ENCODE data around the gene HOXB9.

DNA sequence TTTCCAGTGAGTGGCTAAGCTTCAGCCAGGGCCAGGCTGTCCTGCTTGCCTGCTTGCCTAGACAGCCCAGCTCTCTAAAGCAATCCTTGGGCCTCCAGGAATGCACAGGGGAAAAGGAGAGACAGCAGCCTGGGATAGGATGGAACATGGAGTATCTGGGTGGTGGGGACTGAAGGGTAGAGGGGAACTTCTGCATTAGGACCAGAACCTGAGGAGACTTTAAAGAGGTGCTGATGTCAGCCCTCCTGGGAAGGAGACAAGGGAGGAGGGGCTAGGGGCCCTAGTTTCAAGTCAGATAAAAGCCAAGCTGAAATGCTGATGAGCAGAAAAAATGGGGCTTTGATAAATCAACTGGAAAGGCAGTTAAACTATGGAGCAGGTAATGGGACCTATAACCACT is 17.1 kb downstream of the HOXB9 start:
- TF ChIP-seq, protein P1, sequence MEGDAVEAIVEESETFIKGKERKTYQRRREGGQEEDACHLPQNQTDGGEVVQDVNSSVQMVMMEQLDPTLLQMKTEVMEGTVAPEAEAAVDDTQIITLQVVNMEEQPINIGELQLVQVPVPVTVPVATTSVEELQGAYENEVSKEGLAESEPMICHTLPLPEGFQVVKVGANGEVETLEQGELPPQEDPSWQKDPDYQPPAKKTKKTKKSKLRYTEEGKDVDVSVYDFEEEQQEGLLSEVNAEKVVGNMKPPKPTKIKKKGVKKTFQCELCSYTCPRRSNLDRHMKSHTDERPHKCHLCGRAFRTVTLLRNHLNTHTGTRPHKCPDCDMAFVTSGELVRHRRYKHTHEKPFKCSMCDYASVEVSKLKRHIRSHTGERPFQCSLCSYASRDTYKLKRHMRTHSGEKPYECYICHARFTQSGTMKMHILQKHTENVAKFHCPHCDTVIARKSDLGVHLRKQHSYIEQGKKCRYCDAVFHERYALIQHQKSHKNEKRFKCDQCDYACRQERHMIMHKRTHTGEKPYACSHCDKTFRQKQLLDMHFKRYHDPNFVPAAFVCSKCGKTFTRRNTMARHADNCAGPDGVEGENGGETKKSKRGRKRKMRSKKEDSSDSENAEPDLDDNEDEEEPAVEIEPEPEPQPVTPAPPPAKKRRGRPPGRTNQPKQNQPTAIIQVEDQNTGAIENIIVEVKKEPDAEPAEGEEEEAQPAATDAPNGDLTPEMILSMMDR (IDR thresholded peaks at IDR 0.05; ENCODE audit: low read depth, low read length): no peak
- no peak for TF ChIP-seq POLR2A (IDR thresholded peaks at IDR 0.05; ENCODE audit: extremely low read depth, insufficient read length)

Data from NB4 (cell line).